Upper lobe of right lung (tissue), 1 donor: Measurements from ENCODE around the gene CCDC178. TPM values are rescaled to one million over a fixed set of nuclear protein-coding genes. Genes with fewer than 3 reads are reported as not detected.

Source experiments
- ATAC-seq: fragments of 200-7000 bp; cut with Tn5 transposase; one replicate; pipeline ENCODE4 v1.9.1; 2020; ENCODE audit warnings: mild to moderate bottlenecking, moderate library complexity
- DNase-seq: peaks from one replicate; pipeline ENCODE4 v3.0.0-alpha.2; 2020
- H3K27ac ChIP-seq: fragments of 200-600 bp; one replicate; pipeline ENCODE4 v1.8.0; 2022
- H3K27me3 ChIP-seq: fragments of 200-600 bp; one replicate; pipeline ENCODE4 v1.8.0; 2022; ENCODE audit warnings: mild to moderate bottlenecking
- H3K36me3 ChIP-seq: fragments of 200-600 bp; one replicate; pipeline ENCODE4 v1.8.0; 2022
- H3K4me1 ChIP-seq: fragments of 200-600 bp; one replicate; pipeline ENCODE4 v1.8.0; 2022
- H3K4me3 ChIP-seq: fragments of 200-600 bp; one replicate; pipeline ENCODE4 v1.8.0; 2022; ENCODE audit warnings: mild to moderate bottlenecking
- H3K9me3 ChIP-seq: fragments of 200-600 bp; one replicate; pipeline ENCODE4 v1.8.0; 2022
- CTCF ChIP-seq: fragments of 200-600 bp; IDR thresholded peaks from one replicate; pipeline ENCODE4 v1.8.0; 2022; ENCODE audit warnings: antibody characterized with exemption
- intact Hi-C: fragments of 100-400 bp; cut with DNase I; formaldehyde crosslinking; loops from one replicate; pipeline ENCODE4 v1.11.0; 2022
- total RNA-seq: library from RNA; stranded (reverse); fragmentation: NEBNext Ultra II Directional; extraction: Animal tissue kit (Norgen Biotek cat#: 25700); gene quantifications from one replicate; pipeline ENCODE4 v1.2.1, GENCODE V29; 2021
- donor health status: DM: no; HTN: yes; CAD: no; lungs with severe emphysema.

CCDC178 gene
- total RNA-seq, 1 donor from 2014 or later: 2.5 TPM

DNA sequence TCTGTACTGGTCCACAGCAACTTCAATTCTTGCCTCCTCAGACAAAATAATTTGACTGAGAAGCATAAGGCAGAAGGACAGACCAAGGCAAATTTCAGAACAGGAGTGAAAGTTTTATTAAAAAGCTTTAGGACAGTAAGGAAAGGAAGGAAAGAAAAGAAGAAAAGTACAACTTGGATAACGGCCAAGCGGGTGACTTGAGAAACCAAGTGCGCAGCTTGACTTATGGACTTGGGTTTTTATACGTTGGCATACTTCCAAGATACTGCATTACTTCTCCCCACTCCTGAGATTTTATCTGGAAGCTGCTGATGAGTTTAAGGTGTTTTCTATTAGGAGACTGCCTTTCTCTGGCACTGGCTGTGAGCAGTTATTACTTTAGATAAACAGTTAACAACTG lies 64.7 kb downstream of the CCDC178 start:
- TF ChIP-seq CTCF: no peak
- Histone ChIP-seq H3K9me3 (no peaks in the 10 kb centered on the region), H3K4me3 (no peak overlapping the region), H3K36me3 (no peaks in the 10 kb centered on the region), H3K27me3 (no peaks in the 10 kb centered on the region), H3K27ac (no peak overlapping the region), H3K4me1 (no peaks in the 10 kb centered on the region)
- intact Hi-C loops: no loop called here
- no peak for DNase-seq
- no peak for ATAC-seq

GRCh38 chr18:33372442-33372841 lies 68.1 kb downstream of the CCDC178 start:
- H3K36me3 ChIP-seq: no peaks in the 10 kb centered on the region
- H3K27ac ChIP-seq: no peak overlapping the region
- no peaks in the 10 kb centered on the region for H3K27me3 ChIP-seq
- H3K4me3 ChIP-seq: no peak overlapping the region
- H3K9me3 ChIP-seq: no peaks in the 10 kb centered on the region
- ATAC-seq (no peak), DNase-seq (no peak)
- intact Hi-C loops: no loop called here
- H3K4me1 ChIP-seq: no peaks in the 10 kb centered on the region
- no peak for TF ChIP-seq CTCF

DNA sequence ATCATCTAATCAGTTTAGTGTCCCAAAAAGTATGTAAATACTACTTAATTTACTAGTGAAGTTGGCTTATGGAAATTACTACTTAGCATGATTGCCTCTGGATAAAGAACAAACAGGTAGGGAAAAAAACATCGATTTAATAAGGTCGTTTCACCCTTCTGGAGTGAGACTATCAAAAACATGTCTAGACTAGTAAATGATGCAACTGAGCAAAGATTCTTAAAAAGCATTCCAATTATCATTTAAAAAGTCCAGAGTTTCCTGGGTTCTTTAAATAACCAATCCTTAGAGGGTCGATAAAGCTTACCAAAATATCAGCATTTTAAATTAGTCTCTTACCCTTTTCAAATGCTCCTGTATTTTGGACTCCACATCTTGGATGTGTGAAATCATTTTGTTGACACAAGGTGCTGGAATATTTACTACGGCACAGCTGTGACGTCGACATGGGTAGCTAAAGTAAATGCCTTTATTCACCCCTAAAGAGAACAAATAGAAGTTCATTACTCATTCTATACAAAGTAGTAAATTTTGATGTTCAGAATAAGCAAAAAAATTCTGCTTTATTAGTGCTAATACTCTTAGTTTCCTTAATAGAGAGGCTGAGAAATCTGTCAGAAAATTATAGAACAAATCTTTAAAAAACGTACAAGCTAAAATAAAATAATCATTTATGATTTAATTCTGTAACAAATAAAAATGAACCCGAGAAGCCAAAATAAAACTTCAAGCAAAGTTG lies 70.6 kb downstream of the CCDC178 start:
- DNase-seq (no peak), ATAC-seq (no peak)
- Histone ChIP-seq H3K9me3 (no peaks in the 10 kb centered on the region), H3K27me3 (no peaks in the 10 kb centered on the region), H3K4me3 (no peak overlapping the region), H3K4me1 (no peaks in the 10 kb centered on the region), H3K36me3 (no peaks in the 10 kb centered on the region), H3K27ac (no peak overlapping the region)
- TF ChIP-seq CTCF: no peak
- intact Hi-C loops: no loop called here

DNA sequence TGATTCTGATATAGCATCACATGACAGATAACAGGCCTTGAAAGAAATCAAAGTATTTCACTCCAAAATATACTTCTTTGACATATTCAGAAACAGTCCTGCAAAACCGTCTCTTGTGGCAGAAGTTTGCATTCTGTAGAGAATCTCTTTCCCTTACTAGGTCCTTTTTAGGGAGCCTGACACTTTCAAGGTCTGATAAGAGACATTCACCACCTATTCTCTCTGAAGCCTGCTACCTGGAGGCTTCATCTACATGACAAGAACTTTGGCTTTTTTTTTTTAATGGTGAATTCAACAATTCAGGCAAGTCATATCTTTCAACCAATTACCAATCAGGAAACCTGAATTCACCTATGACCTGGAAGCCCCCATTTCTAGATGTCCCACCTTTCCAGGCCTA lies 83.8 kb downstream of the CCDC178 start:
- no peaks in the 10 kb centered on the region for H3K4me1 ChIP-seq
- H3K27ac ChIP-seq: no peak overlapping the region
- DNase-seq: no peak
- TF ChIP-seq CTCF: no peak
- no peak overlapping the region for H3K4me3 ChIP-seq
- intact Hi-C loops: no loop called here
- no peak for ATAC-seq
- no peaks in the 10 kb centered on the region for H3K27me3 ChIP-seq
- no peaks in the 10 kb centered on the region for H3K36me3 ChIP-seq
- H3K9me3 ChIP-seq: no peaks in the 10 kb centered on the region

GRCh38 chr18:33355756-33356155 lies 84.8 kb downstream of the CCDC178 start:
- no peaks in the 10 kb centered on the region for H3K9me3 ChIP-seq
- no peak overlapping the region for H3K27ac ChIP-seq
- H3K4me1 ChIP-seq: no peaks in the 10 kb centered on the region
- ATAC-seq (no peak), DNase-seq (no peak)
- no peak overlapping the region for H3K4me3 ChIP-seq
- H3K36me3 ChIP-seq: no peaks in the 10 kb centered on the region
- intact Hi-C loops: no loop called here
- no peak for TF ChIP-seq CTCF
- no peaks in the 10 kb centered on the region for H3K27me3 ChIP-seq

DNA sequence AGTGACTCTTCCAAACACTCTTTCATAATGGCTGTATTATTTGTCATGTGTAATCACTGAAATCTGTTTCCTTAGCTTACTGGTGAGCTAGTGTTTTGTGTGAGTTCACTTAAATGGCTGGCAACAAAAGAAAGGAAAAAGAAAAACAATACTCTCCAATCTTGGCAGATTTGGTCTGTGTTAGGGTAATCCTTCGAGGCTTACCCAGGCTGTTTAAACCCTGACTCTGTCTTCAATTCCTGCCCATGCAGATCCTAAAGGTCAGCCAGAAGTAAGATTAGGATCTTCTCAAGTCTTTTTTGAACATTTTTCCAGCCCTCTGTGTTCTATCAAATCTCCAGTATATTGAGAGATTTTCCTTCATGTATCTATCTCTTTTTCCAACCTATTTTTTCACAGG lies 85.3 kb downstream of the CCDC178 start:
- intact Hi-C loops: no loop called here
- Histone ChIP-seq H3K27me3 (no peaks in the 10 kb centered on the region), H3K36me3 (no peaks in the 10 kb centered on the region), H3K4me3 (no peak overlapping the region), H3K27ac (no peak overlapping the region), H3K9me3 (no peaks in the 10 kb centered on the region), H3K4me1 (no peaks in the 10 kb centered on the region)
- TF ChIP-seq CTCF: no peak
- ATAC-seq (no peak), DNase-seq (no peak)
